Colonic mucosa (tissue), 4 donors: ENCODE results near the gene PNPLA1. TPM values are rescaled to one million over a fixed set of nuclear protein-coding genes. Genes with fewer than 3 reads are reported as not detected.

Source experiments
- DNase-seq: peaks from one replicate; pipeline ENCODE4 v3.0.0-alpha.2; 2020
- H3K27ac ChIP-seq: fragments of 200-600 bp; one replicate; pipeline ENCODE4 v1.8.0; 2021
- H3K27me3 ChIP-seq: fragments of 200-600 bp; one replicate; pipeline ENCODE4 v1.8.0; 2021
- H3K36me3 ChIP-seq: fragments of 200-600 bp; one replicate; pipeline ENCODE4 v1.8.0; 2021
- H3K4me1 ChIP-seq: fragments of 200-600 bp; one replicate; pipeline ENCODE4 v1.8.0; 2021; ENCODE audit warnings: mild to moderate bottlenecking
- H3K4me3 ChIP-seq: fragments of 200-600 bp; one replicate; pipeline ENCODE4 v1.8.0; 2021
- H3K9ac ChIP-seq, 2 donors: one replicate each; pipeline ENCODE4 v1.7.0; 2013; ENCODE audit warnings: control low read depth in 2 of 2, low read depth in 2 of 2, low read length in 2 of 2
- H3K9me3 ChIP-seq: fragments of 200-600 bp; one replicate; pipeline ENCODE4 v1.8.0; 2021
- intact Hi-C: fragments of 100-400 bp; cut with DNase I; formaldehyde crosslinking; loops from one replicate; pipeline ENCODE4 v1.14.1; 2022
- total RNA-seq, 2 donors: library from RNA; stranded (reverse); fragmentation: NEBNext Ultra II Directional in 1 of 2; extraction: Animal tissue kit (Norgen Biotek cat#: 25700) in 1 of 2; gene quantifications; one replicate each; pipeline ENCODE4 v1.2.1, GENCODE V29; 2021
- TF ChIP-seq, protein P1 (sequence below): fragments of 200-600 bp; IDR thresholded peaks from one replicate; pipeline ENCODE4 v1.8.0; 2022; ENCODE audit warnings: antibody characterized with exemption, mild to moderate bottlenecking
- donor health status: healthy.
- donor health status: DM: no; HTN: no; CAD: no.
- donor health status: DM: no; HTN: no; CAD: no.

Gene PNPLA1
- total RNA-seq, 2 donors from 2014 or later = 0.35 TPM

DNA sequence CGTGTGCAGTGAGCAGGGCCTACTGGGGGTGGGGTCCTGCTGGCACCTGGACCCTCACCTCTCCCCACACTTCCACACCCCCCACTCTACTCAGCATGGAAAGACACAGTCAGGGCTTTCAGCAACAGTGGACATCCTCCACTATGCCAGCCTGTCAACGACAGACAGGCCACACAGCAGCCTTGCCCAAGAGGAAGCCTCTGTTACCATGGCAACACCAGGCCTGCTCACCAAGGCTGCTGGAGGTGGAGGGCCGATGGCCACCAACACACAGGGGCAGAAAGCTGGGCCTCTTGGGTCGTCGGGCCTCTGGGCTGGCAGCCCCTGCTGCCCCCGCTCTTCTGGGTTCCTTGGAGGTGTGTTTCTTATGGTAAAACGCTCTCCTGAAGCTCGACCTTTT is 53.2 kb downstream of the PNPLA1 start:
- Histone ChIP-seq H3K4me3 (no peak overlapping the region), H3K9me3 (no peaks in the 10 kb centered on the region), H3K27me3 (no peaks in the 10 kb centered on the region), H3K9ac (no peak overlapping the region), H3K4me1 (no peaks in the 10 kb centered on the region), H3K27ac (no peak overlapping the region), H3K36me3 (no peaks in the 10 kb centered on the region)
- TF ChIP-seq, protein P1, sequence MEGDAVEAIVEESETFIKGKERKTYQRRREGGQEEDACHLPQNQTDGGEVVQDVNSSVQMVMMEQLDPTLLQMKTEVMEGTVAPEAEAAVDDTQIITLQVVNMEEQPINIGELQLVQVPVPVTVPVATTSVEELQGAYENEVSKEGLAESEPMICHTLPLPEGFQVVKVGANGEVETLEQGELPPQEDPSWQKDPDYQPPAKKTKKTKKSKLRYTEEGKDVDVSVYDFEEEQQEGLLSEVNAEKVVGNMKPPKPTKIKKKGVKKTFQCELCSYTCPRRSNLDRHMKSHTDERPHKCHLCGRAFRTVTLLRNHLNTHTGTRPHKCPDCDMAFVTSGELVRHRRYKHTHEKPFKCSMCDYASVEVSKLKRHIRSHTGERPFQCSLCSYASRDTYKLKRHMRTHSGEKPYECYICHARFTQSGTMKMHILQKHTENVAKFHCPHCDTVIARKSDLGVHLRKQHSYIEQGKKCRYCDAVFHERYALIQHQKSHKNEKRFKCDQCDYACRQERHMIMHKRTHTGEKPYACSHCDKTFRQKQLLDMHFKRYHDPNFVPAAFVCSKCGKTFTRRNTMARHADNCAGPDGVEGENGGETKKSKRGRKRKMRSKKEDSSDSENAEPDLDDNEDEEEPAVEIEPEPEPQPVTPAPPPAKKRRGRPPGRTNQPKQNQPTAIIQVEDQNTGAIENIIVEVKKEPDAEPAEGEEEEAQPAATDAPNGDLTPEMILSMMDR = no peak
- intact Hi-C loops = no loop called here
- no peak for DNase-seq

DNA sequence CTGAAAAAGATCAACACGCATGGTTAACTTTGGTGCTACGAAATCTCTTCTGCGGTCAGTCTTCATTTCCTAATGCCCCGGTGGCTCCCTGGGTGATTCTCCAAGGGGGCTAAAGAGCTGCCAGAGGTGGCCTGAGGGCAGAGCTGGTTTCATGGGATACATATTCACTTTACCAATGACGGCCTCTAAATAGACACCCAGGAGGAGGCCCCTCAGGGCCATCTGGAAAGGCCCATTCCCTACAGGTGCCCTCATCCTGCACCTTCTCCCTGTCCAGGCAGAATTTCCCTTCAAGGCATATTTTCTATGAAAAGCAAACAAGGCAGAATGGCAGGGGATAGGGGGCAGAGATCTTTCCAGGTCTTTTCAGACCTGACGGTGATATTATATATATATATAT is 54.3 kb downstream of the PNPLA1 start:
- Histone ChIP-seq H3K36me3 (no peaks in the 10 kb centered on the region), H3K27me3 (no peaks in the 10 kb centered on the region), H3K9ac (no peak overlapping the region), H3K4me3 (no peak overlapping the region), H3K9me3 (no peaks in the 10 kb centered on the region), H3K27ac (no peak overlapping the region), H3K4me1 (no peaks in the 10 kb centered on the region)
- intact Hi-C loops = no loop called here
- DNase-seq = no peak
- TF ChIP-seq, protein P1 = no peak

DNA sequence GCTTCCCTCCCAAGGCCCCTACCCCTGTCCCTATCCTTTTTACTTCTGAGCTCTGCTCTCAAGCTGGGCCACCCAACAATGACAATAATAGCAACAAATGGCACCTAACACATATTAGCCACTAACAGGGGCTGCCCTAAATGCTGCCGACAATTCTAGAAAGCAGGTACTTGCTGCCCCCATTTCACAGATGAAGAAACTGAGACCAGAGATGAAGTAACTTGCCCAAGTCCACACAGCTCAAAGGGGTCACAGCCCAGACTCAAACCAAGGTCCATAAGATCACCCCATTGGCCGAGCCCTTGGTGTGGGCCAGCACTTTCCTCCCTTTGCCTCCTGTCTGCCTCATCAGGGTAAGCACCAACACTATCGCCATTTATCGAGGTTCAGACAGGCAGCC is 54.9 kb downstream of the PNPLA1 start:
- H3K27me3 ChIP-seq = no peaks in the 10 kb centered on the region
- H3K27ac ChIP-seq = no peak overlapping the region
- TF ChIP-seq, protein P1 = no peak
- intact Hi-C loops = no loop called here
- no peaks in the 10 kb centered on the region for H3K36me3 ChIP-seq
- no peak overlapping the region for H3K9ac ChIP-seq
- H3K9me3 ChIP-seq = no peaks in the 10 kb centered on the region
- no peak overlapping the region for H3K4me3 ChIP-seq
- no peaks in the 10 kb centered on the region for H3K4me1 ChIP-seq
- DNase-seq = no peak

DNA sequence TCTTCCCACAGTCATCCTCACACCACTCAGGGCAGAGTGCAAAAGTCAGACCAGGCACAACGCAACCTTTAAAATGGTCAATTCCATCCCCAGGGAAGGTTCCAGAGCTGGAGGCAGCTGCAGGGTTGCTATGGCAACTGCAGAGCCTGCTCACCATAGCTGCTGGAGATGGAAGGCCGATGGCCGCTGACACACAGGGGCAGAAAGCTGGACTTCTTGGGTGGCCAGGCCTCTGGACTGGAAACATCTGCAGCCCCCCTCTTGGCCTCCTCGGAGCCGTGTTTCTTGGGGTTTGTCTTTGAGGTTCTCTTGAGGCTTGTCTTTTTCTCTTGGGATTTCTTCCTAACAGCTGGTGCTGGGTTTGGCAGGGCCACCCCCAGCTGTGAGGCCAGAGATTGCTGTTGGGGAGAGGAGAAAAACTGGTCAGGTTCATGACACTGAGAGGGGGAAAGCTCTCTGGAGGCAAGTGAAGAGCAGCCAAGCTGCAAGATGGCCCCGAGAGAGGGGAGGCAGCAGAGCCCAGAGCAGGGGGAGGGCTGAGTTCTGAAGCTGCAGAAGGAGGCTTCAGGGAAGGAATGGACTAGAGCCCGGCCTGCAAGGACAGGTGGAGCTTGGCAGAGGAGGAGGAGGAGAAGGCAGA is 56.6 kb downstream of the PNPLA1 start:
- TF ChIP-seq, protein P1 = no peak
- no peak for DNase-seq
- Histone ChIP-seq H3K9me3 (no peaks in the 10 kb centered on the region), H3K36me3 (no peaks in the 10 kb centered on the region), H3K9ac (no peak overlapping the region), H3K4me3 (no peak overlapping the region), H3K4me1 (no peaks in the 10 kb centered on the region), H3K27me3 (no peaks in the 10 kb centered on the region), H3K27ac (no peak overlapping the region)
- intact Hi-C loops = no loop called here

DNA sequence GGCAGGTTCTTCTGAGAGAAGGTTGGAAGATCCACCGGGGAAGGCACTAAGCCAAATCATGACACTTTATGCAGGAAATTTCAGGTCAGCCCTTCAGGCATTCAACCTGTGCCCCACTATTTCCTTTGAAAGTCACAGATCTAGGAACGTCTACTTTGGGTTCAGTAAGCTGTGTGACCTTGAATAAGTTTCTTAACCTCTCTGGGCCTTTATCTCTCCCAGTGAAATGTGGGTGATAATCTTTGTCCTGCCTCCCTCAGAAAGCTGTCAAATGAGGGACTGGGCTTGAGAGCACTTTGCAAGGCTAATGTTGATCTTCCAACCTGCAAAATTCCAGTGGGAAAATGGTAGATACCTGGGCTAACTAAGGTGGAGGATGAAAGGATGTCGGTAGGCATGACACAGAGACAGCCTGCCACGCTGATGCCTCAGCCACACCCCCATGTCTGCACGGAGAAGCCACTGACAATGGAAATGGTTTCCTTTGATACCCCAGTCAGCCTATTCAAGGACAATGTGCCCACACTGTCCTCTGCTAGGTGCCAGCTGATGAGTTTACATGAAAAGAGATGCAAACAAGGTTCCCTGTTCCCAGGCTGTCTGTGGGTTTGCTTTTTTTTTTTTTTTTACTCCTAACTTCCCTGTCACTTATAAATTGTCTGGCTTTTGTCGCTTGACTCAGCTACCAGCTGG is 57.5 kb downstream of the PNPLA1 start:
- Histone ChIP-seq H3K27ac (no peak overlapping the region), H3K9ac (no peak overlapping the region), H3K36me3 (no peaks in the 10 kb centered on the region), H3K4me1 (no peaks in the 10 kb centered on the region), H3K27me3 (no peaks in the 10 kb centered on the region), H3K4me3 (no peak overlapping the region), H3K9me3 (no peaks in the 10 kb centered on the region)
- no peak for DNase-seq
- intact Hi-C loops = no loop called here
- TF ChIP-seq, protein P1 = no peak
